Adrenal gland (tissue), 12 donors: ENCODE data around the gene MID1. TPM values are rescaled to one million over a fixed set of nuclear protein-coding genes. Genes with fewer than 3 reads are reported as not detected.

ENCODE experiments used
- DNase-seq, 7 donors: peaks; one replicate each; pipeline ENCODE4 v3.0.0-alpha.2; 2019 to 2020
- H3K27ac ChIP-seq, 5 donors: fragments of 200-600 bp; sonication (generic) in 4 of 5; 1 replicate in 3 of 5; 2 replicates in 2 of 5; pipeline versions ENCODE4 v1.5.1 to v1.8.0; 2016 to 2020; ENCODE audit warnings: mild to moderate bottlenecking in 1 of 5
- H3K27me3 ChIP-seq: fragments of 200-600 bp; 2 replicates; pipeline ENCODE4 v1.8.0; 2021
- H3K36me3 ChIP-seq, 2 donors: fragments of 200-600 bp; replicated peaks in 1 of 2; 1 replicate in 1 of 2; 2 replicates in 1 of 2; pipeline versions ENCODE4 v1.5.1 to v1.8.0; 2018 to 2022
- H3K4me1 ChIP-seq, 2 donors: fragments of 200-600 bp; replicated peaks in 1 of 2; 1 replicate in 1 of 2; 2 replicates in 1 of 2; pipeline versions ENCODE4 v1.5.1 to v1.8.0; 2018 to 2021
- H3K4me3 ChIP-seq, 4 donors: fragments of 200-600 bp; sonication (generic) in 3 of 4; one replicate each; pipeline ENCODE4 v1.5.1; 2016 to 2018
- H3K9me3 ChIP-seq, 3 donors: fragments of 200-600 bp; sonication (generic) in 1 of 3; replicated peaks in 1 of 3; 1 replicate in 2 of 3; 2 replicates in 1 of 3; pipeline versions ENCODE4 v1.5.1 to v1.8.0; 2016 to 2021
- CTCF ChIP-seq, 6 experiments: fragments of 450-650 bp in 4 of 6; fragments of 200-600 bp in 2 of 6; sonication (generic) in 1 of 6; IDR thresholded peaks; 1 replicate in 5 of 6; 2 replicates in 1 of 6; pipeline versions ENCODE4 v1.5.1 to v1.8.0; 2016 to 2021; ENCODE audit warnings: antibody characterized with exemption in 6 of 6, mild to moderate bottlenecking in 2 of 6, moderate library complexity in 1 of 6
- POLR2A ChIP-seq, 2 donors: fragments of 450-650 bp; IDR thresholded peaks; one replicate each; pipeline ENCODE4 v1.6.1; 2017; ENCODE audit warnings: antibody characterized with exemption in 2 of 2, mild to moderate bottlenecking in 2 of 2, moderate library complexity in 1 of 2
- WGBS, 4 donors: extraction: QIAGEN DNeasy Blood & Tissue Kit in 2 of 4; methylation state at CpG; one replicate each; pipeline versions ENCODE4 v1.1.5 to v1.1.7; 2013 to 2017; 5-methylcytosine and 5-hydroxymethylcytosine counted together
- intact Hi-C, 2 donors: fragments of 100-400 bp; cut with DNase I; formaldehyde crosslinking; loops; one replicate each; pipeline versions ENCODE4 v1.14.1 to v1.15.0; 2022 to 2023
- polyA plus RNA-seq, 3 donors: library from polyadenylated mRNA; stranded (reverse); fragments of 200-250 nt in 2 of 3; fragments of 350-450 nt in 1 of 3; fragmentation: Illumina TruSeq in 1 of 3; extraction: RNeasy Lipid Tissue Mini Kit (QIAGEN cat#74804) in 1 of 3; gene quantifications; one replicate each; pipeline ENCODE4 v1.2.3, GENCODE V29; 2013 to 2014
- total RNA-seq, 9 donors: library from RNA; depleted of rRNA in 4 of 9; stranded (reverse); fragments of >200 nt in 4 of 9; fragments of 120-200 nt in 1 of 9; fragmentation: NEBNext Ultra II Directional in 1 of 9; extraction: Animal tissue kit (Norgen Biotek cat#: 25700) in 1 of 9; gene quantifications; one replicate each; pipeline versions ENCODE4 v1.1.0 to v1.2.4, GENCODE V29; 2013 to 2023
- donor health status: healthy with polysubstance abuse.
- donor health status: Bipolar disorder and iron deficiency.
- donor health status: DM: yes; HTN: yes; CAD: no.
- donor health status: DM: no; HTN: no; CAD: no.
- donor health status: DM: no; HTN: no; CAD: no.
- donor health status: DM: yes; HTN: yes; CAD: no.

The MID1 gene
- total and polyA plus RNA-seq, 12 donors, result 3.6 to 19.4 (median 7.7) TPM

- Histone ChIP-seq H3K27me3 (no peaks in the 10 kb centered on the region), H3K4me1 (no peaks in the 10 kb centered on the region), H3K27ac (peak overlapping the region in 1 of 5 donors; percentile 71), H3K36me3 (no peaks in the 10 kb centered on the region), H3K9me3 (no peaks in the 10 kb centered on the region), H3K4me3 (no peak overlapping the region)
- TF ChIP-seq POLR2A (IDR thresholded peaks at IDR 0.05) (no peak), CTCF (IDR thresholded peaks at IDR 0.05) (no peak)
- intact Hi-C loops, result no loop called here
- no peak for DNase-seq
- WGBS, 4 donors, result 55 to 88% (median 71%) methylated on average over 4 of the region's 4 CpGs
These were observed 44.2 kb downstream of the MID1 start for GRCh38 chrX:10576186-10576585.

GRCh38 chrX:10574663-10575062 is 45.7 kb downstream of the MID1 start:
- H3K4me3 ChIP-seq, result no peak overlapping the region
- DNase-seq, result peak in 1 of 7 donors; percentile 34
- H3K27ac ChIP-seq, result no peak overlapping the region
- WGBS, 4 donors, result 60 to 73% (median 70%) methylated on average over 4 of the region's 4 CpGs
- intact Hi-C loops, result no loop called here
- H3K4me1 ChIP-seq, result no peaks in the 10 kb centered on the region
- H3K27me3 ChIP-seq, result no peaks in the 10 kb centered on the region
- no peaks in the 10 kb centered on the region for H3K36me3 ChIP-seq
- TF ChIP-seq CTCF (IDR thresholded peaks at IDR 0.05) (no peak), POLR2A (IDR thresholded peaks at IDR 0.05) (no peak)
- no peaks in the 10 kb centered on the region for H3K9me3 ChIP-seq

- Histone ChIP-seq H3K9me3 (no peaks in the 10 kb centered on the region), H3K27ac (no peak overlapping the region), H3K36me3 (no peaks in the 10 kb centered on the region), H3K4me3 (no peak overlapping the region), H3K27me3 (no peaks in the 10 kb centered on the region), H3K4me1 (no peaks in the 10 kb centered on the region)
- WGBS, 4 donors, result 63 to 85% (median 79%) methylated on average over 1 of the region's 1 CpG
- no peak for TF ChIP-seq CTCF (IDR thresholded peaks at IDR 0.05)
- intact Hi-C loops, result no loop called here
- DNase-seq, result no peak
These were observed 49.1 kb downstream of the MID1 start for GRCh38 chrX:10571260-10571659.

GRCh38 chrX:10570601-10571000 is 49.8 kb downstream of the MID1 start:
- TF ChIP-seq POLR2A (IDR thresholded peaks at IDR 0.05), result no peak
- no peak for TF ChIP-seq CTCF (IDR thresholded peaks at IDR 0.05)
- intact Hi-C loops, result no loop called here
- DNase-seq, result no peak
- WGBS, 4 donors, result 82 to 100% (median 95%) methylated on average over 1 of the region's 1 CpG
- H3K4me1 ChIP-seq, result no peaks in the 10 kb centered on the region
- no peak overlapping the region for H3K4me3 ChIP-seq
- H3K9me3 ChIP-seq, result no peaks in the 10 kb centered on the region
- H3K27me3 ChIP-seq, result no peaks in the 10 kb centered on the region
- no peaks in the 10 kb centered on the region for H3K36me3 ChIP-seq
- no peak overlapping the region for H3K27ac ChIP-seq
